Pons (tissue), 1 donor: ENCODE measurements around the gene RETREG1.

Experiments used
- DNase-seq: peaks from one replicate; pipeline ENCODE4 v3.0.0-alpha.2; 2016; ENCODE audit warnings: low spot score

The RETREG1 gene

DNA sequence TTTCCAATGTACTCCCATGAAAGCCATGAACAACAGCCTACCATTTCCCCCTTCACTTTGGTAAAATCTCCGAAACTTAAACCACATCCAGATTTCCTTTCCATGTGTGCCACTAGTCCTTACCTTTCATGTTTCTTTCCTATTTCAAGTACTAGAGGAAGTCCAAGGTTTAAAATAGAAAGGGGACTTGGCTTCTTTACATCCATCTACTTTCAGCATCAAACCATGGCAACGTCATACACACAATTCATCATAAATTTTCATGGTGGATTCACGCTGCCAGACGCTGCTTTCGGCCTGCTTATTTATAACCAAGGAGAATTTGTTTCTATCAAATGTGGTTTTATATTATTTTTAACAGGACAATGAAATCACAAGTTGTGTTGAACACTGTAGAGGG, 92.5 kb downstream of the RETREG1 start:
- no peak for DNase-seq

DNA sequence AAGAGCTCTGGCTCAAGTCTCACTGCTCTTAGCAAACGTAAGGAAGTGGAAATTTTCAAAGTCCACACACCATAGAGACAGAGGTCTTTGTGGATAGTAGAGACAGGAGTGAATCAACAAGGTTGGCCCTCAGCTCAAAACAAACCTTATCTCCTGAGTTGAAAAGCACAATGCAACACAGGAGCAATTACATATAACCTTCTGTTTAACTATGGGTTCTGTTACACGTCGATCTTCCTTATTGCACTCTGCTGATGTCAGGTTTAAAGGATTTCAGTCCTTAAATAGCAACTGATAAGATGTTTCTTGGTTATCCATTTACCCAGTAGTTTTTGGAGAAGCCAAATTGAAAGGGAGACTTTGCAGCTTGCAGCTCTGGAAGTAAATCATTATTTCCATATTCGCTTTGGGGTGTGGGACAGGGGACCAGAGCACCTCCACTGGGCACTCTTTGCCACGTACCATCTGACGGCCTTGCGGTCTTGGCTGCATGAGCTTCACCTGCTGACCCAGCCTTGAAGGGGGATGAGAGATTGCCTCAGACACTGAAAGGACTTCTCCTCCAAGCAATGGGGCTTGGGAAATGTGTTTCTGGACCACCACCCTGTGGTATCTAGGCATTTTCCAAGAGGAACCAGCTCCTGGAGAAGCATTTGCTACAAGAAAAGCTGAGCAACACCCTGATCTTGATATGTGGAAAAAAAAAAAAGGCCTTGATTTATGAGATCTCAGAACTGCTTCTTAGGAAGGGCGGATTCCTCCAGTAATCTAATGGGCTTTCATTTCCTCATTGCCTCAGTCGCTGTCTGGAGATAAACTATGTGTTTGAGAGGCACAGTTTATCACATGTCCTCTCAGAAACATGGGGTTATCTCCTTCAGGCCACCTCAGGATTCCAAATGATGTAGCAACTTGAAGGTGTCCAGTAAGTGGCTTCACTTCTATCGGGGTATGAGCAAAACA, 95.0 kb downstream of the RETREG1 start:
- no peak for DNase-seq

DNA sequence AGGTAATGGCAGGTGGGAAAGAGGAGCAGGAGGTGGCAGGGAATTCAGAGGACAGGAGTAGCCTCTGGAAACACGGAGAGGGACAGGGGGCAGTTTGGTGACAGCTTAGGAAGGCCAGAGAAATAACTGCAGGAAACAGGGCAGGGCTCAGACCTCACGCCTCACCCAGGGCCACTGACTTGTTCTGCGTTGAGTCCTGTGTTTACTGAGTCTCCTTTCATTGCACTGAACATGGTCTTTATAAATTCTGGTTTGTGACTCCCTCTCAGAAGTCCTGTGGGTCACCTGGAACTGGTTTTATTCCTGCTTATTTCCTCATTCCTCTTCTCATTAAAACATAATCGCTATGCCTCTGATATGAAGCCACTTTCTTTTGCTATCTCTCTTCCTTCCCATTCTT, 96.0 kb downstream of the RETREG1 start:
- DNase-seq, result no peak

DNA sequence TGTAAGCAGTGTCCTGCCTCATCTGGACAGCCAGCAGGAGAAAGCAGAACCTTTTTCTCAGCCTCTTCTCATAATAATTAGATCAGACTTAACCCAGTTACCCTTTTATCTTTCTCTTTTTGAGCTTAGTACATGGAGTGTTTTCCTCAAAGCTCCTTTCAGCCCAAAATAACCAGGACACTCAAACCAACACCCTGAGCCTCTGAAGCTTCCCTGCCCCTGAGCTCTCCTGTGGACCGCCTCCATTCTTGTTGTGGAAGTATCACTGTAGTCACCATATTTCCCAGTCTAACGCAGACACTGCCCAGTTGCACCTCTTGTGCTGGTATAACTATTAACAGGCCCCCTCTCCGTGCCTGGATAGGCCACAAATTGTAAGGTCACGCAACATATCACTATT, 97.4 kb downstream of the RETREG1 start:
- no peak for DNase-seq

DNA sequence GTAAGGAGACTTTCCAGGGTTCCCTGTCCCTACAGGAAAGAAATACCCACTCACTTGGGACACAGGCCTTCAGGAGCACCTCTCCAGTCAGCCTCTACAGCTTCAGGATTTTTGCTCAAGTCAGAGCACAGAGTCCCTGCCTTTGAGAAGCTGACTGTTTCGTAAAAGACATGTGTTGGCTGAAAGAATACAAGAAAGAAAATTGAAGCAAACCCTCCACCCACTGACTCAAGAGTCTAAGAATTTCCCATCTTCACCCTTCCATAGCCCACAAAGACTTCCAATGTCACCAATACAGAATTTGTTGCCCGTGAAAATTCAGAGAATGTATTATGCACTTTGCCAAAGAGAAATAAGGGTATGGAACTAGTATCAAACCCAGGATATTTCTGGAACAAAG, 98.2 kb downstream of the RETREG1 start:
- DNase-seq, result no peak

DNA sequence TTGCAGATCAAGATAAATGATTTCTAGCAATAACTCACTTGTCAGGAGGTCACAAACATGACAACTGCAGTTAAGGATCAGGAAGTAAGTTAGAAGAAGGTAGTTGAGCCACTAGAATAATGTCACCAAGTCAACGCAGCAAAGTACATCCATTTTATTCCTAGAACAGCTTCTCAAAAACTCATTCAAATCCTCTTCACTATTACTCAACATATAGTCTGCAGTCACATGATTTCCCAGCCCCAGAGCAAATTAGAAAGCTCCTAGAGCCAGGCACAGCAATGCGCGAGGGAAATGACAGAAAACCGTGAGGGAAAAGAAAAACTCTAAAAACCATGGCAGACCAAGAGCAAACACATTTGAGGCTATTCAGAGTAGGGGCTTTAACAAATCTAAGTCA, 101.3 kb downstream of the RETREG1 start:
- DNase-seq, result no peak

DNA sequence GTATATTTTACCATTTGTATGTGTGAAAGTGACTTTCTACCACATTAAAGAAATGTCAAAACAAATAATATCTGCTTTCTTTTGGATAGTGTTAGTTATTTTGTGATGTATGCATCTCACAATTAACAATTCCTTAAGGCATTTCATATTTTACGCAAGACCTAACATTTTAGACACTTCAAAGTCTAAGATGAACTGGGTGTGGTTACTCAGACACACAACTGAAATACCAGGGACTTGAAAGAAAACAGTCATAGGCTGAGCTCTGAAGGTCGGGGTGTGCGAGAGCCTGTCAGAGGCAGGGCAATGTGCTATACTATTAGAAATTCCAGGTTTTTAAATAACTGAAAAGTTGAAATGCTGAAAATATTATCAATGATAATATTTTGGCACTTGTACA, 106.7 kb downstream of the RETREG1 start:
- DNase-seq, result no peak

DNA sequence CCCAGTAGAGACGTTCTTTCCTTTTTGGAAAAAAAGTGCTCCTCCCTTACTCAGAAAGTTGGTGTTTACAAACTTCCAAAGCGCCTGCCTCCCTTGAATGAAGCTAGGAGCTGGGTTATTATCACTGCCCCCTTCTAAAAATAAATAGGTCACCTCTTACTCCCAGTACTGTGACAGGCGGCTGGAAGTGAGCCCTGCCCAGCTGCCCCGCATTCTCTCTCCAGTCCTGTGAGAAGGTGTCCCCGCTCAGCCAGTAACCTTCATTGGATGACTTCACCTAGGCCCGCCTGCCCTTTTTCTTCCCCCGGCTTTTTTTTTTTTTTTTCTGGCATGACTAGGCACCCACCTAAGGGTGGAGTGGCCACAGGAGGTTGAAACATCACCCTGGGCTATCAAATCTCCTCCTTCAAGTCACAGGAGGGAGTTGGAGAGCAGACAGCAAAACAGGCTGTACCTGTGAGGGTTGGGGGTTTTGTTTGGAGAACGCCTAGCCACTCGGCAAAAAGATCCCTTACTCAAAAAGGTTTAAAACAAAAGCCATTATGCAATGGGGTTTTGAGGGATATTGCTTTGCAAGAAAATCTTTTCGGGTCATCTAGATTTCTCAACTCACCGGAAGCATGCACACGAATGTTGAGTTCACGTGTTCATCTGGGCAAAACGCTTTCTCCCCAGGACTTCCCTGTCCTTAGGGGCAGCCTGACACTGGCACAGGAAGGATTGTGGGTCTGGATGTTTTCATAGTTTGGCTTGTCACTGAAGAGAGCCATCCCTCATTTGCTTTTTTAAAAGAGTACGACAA, 107.9 kb downstream of the RETREG1 start:
- no peak for DNase-seq

DNA sequence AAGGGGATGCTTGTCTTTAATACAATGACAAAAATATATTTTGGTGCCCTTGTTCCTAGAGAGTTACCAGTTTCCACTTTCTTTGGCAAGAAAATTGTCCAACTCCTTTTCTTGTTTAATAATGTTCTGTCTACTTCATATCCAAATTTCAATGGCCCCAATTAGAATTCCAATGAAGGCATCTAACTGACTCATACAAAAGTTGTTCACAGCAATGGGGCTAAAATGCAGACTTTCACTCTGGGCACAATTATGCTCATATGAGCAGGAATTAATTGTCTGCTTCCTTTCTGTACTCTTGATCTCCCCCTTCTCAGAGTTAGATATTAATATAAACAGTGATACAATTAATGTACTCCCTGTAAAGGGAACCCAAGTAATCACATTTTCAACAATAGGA, 109.1 kb downstream of the RETREG1 start:
- DNase-seq, result no peak

DNA sequence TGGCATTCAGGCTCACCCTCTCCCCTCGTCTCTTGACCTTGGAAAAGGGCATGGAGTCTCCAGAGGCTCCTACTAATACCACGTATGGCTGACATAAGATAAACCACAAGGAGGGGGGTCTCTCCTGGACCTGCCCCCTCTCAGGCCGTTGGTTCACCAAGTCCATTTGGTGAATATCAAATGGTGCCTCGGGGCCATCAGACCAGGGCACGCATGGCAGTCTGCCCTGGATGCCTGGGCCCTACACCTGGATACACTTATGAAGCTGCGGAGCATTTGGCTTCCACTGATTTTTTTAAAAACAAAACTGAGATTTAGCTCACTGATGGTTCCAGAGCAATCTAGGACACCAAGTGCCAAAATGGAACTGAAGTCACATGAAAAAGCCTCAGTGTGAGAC, 110.9 kb downstream of the RETREG1 start:
- no peak for DNase-seq

DNA sequence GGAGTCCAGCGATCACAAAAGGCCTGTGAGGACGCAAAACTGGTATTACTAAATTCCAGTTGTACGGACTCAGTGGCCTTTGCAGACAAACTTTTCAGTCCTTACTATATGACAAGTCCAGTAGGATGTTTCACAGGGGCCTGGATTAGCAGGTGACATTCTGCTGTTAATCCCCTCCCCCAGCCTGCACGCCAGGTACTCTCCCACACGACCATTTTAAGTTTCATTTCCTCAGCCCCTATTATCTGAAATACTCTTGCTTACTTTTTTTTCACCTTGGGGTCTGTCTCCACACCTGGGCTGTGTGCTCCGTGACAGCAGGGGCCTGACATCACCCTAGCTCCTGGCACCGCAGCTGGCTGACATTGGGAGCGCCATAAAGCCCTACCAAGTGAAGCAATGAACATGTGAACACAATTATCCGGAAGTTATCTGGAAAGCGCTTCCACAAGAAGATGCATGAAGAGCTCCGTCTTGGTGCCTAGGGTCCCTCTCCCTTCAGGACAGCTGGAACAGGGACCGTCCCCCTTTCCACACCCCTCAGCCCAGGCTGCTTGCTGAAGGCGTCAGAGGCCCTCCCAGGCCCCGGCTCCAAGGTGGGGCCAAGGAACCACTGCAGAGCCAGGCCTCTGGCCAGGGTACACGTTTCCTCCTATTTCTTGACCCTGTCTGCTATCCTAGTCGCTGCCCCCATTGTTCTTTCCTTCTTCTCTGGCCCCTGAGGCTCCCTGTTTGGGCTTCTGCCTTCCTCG, 111.5 kb downstream of the RETREG1 start:
- no peak for DNase-seq

DNA sequence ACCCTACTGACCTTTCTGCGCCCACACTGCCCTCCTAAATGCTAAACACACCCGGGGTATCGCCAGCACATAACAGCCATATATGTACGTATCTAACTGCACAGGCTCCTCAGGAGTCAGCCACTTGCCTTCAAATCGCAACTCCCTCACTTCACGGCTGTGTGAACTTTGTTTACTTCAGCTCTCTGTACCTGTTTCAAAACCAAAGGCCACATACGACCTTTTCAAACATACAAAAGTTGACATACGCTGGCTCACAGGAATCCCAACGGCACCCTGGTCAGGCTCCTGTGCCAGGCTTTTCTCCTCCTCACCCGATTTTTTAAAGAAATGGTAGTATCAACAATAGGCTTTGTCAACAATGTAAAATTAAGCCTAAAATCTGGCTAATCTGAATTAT, 112.2 kb downstream of the RETREG1 start:
- DNase-seq, result no peak

DNA sequence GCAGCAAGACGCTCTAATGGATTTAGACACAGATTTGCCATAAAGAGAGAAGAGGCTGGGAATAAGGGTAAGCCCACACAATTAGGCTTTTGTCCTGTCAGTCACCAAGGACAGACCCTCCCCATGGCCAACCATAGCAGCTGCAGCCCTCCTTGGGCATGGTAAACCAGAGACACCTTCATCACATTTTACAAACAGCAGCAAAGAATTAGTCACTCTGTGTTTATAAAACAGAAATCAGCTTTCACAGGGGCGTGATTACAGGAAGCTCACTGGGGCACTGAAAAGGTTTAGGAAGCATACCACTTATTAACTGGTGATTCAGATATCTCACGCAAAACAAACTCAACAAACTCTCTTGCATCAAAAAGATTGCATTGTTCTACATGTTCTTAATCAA, 113.9 kb downstream of the RETREG1 start:
- no peak for DNase-seq

DNA sequence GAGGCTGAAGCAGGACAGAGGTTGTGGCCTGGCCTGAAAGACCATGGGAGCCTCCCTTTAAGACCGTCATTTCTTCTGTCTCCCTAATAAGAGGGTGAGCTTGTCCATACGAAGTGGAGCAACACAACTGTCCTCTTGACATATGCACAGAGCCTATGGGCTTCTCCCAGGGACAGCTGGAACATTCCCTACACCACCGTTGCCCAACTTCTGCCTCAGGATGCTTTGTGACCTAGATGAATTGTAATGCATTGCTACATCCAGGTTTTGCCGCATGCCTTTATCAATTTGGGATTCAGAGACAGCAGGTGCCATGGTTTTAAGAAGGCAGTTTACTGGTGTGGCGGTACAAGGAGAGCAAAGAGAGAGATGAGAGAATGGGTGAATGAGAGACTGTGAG, 116.8 kb downstream of the RETREG1 start:
- DNase-seq, result no peak

DNA sequence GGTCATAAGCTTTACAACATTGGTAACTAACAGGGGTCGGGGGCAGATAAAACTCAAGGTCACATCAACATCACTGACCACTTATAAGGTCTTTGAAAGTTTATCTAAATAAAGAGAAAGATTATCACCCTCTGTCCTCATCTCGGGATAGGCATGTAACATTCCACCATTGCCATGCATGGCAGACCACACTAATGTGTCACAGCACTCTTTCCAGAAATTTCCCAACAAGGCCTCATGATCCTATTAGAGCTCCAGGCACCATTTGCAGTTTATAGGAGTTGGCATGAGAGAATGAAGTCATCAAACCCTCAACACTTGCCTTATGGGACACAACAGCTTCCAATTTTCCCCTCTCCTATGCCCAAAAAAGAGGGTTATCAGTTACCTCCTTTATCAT, 119.3 kb downstream of the RETREG1 start:
- no peak for DNase-seq

DNA sequence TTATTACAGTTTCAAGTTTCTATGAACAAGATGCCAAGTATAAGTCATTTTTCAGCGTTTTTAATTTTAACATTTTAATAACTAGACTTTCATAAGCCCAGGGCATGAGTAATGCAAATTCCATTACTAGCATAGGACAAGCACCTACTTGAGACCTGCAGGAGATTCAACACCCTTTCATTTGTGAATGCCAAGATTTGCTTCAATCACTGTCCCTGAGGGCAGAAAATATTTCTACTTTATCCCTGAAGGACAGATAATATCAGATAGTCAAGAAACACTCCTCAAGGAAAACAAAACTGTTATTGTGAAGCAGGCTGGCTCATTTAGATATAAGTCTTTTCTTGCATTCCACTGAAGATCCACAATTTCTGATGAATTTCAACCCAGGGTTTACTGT, 123.5 kb downstream of the RETREG1 start:
- no peak for DNase-seq

DNA sequence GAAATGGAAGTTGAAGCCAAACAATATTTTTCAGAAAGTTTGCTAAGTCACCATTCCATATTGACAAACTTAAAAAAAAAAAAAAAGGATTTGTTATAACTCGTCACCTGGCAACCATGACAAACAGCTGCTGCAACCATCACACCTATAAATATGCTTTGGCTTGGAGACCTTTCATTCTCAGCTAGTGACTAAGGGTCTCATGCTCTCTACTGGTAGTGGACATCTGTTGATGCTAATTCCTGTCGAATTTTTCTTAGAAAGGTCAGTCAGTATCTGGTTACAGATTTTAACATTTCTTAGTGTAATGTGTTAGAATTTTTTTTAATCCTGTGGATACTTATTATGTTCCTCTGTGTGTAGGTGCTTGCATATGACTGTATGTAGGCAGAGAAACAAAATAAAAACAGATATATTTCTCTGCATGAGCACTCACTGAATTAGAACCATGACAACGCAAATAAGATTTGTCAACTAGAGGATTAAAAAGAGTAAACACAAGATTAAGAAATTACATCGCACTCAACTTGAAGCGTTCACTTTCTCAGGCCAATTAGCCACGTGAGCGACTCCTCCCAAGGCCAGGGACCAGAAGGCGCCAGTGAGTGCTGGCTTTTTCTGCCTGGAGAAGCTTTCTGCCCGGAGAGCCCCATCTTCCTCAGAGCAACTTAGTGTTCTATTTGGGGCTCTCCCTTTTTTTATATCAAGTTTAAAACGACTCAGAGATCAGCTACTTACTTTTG, 124.2 kb downstream of the RETREG1 start:
- DNase-seq, result no peak

DNA sequence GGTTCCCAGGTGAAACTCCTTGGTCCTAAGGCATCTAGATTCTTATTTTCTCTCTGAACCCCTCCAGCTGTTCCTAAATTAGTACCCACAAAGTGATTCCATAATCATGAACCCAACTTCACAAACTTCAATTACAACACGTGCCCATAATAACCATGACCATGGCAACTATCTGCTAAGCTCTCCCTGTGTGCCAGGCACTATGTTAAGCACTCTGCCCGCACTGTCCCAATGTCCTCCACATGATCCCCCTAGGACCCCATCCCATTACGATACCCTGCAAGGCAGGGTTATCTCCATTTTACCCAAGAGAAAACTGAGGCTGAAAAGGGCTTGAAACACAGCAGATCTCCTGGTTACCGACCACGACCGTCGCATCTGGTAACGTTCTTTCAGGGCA, 125.9 kb downstream of the RETREG1 start:
- no peak for DNase-seq

DNA sequence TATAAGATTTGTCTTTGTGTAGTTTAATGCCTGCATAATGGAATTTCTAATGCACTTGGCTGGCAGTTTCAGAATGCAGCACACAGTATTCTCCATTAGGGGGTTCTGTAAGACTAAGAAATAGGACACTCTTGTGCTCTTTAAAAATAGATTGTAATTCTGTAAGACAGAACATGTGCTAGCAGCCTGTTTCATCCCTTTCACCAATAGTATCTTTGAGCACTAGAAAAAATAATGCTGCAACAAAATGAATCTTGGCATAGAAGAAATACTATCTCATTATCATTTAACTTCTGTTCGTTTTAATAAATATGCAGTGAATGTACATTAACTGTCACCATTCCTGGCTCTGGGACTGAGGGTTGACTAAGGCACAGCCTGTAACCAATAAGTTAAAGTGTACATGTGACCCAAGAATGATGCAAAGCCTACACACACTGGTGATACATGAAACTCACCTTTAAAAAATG, 127.4 kb downstream of the RETREG1 start:
- peak; percentile 88 for DNase-seq

DNA sequence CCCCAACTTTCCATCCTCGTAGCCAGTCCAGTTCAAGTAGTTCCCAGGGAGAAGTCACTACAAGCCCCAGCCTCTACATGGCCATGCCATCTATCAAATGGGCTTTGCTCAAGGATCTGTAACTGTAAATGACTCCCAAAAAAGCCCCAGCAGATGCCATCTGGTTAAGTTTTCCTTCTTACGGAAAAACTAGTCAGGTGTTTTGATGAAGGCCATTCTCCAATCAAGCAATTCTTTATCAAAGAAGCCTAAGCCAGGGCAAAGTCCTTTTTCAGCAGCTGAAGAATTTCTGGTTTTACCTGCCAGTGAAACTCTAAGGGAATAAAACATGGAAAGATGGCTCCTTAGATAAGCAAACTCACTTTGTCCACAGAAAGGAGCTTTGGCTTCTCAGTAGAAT, 129.3 kb downstream of the RETREG1 start:
- DNase-seq, result no peak

DNA sequence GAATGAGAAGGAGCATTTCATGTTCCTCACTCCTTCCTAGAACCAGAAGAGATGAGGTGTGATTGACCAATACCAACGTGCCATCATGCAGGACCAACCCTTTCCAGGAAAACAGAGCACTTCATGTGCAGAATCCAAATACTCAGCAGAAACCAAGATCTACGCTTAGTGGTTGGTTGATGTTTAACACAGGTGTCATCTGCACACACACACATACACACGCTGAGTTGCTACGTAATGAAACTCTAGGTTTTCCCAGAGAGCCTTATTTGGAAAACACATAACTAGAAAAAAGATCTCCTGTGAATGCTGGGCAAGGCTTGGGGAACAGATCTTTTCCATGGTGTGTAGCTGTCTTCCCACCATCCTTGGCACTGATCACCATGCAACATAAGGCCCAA, 130.1 kb downstream of the RETREG1 start:
- no peak for DNase-seq

DNA sequence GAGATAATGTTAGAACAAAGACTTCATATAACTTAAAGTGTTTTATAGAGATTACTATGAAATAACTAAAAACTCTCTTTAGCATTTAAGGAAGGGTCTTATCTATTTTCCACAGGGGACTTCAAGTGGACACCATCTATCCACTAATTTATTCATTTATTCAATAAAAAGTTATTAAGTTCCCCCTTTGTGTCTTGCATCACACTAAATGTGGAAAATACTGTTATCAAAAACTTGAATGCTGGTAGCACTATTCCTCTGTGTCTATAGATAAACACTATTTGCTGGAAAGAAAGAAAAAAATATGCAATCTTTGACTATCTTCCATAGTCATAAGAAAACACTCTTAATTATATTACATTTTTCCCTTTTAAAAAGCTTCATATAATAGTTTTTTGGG, 131.1 kb downstream of the RETREG1 start:
- no peak for DNase-seq
